ENCODE results near the gene ERN1.

GRCh38 chr17:64032081-64032480 lies 97.9 kb downstream of the ERN1 start:
- TF ChIP-seq CTCF (conservative IDR thresholded peaks at IDR 0.05), result no peak
- TF ChIP-seq ZFX (IDR thresholded peaks at IDR 0.05), result no peak
